Neural progenitor cell (in vitro differentiated cells): ENCODE measurements around the gene C2orf49.

Source experiments
- EZH2phosphoT487 ChIP-seq: fragments of 200-600 bp; sonication (generic); IDR thresholded peaks from 2 replicates; pipeline ENCODE4 v1.6.1; 2017; ENCODE audit warnings: antibody characterized with exemption
- TF ChIP-seq, protein P1 (sequence below): fragments of 200-600 bp; sonication (generic); IDR thresholded peaks from 2 replicates; pipeline ENCODE4 v1.5.1; 2017; ENCODE audit warnings: antibody characterized with exemption, mild to moderate bottlenecking

DNA sequence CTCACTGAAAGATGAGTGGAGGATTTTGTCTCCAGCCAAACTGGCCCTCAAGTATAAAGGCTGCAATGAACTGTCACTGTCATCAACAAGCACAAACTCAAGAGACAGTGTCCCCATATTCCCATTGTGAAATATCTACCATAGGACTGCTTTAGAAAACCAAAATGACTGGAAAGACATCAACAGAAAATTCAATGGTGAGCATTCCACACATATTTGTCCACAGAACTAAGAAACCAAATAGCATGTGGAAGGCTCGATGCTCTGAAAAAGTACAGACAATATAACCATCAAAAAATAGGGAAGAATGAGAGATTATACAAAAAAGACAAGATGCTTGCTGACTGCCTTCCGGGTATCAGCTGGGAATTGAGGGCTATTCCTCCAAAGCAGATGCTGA lies 45.4 kb upstream of the C2orf49 start:
- TF ChIP-seq, protein P1, sequence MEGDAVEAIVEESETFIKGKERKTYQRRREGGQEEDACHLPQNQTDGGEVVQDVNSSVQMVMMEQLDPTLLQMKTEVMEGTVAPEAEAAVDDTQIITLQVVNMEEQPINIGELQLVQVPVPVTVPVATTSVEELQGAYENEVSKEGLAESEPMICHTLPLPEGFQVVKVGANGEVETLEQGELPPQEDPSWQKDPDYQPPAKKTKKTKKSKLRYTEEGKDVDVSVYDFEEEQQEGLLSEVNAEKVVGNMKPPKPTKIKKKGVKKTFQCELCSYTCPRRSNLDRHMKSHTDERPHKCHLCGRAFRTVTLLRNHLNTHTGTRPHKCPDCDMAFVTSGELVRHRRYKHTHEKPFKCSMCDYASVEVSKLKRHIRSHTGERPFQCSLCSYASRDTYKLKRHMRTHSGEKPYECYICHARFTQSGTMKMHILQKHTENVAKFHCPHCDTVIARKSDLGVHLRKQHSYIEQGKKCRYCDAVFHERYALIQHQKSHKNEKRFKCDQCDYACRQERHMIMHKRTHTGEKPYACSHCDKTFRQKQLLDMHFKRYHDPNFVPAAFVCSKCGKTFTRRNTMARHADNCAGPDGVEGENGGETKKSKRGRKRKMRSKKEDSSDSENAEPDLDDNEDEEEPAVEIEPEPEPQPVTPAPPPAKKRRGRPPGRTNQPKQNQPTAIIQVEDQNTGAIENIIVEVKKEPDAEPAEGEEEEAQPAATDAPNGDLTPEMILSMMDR: no peak
- no peak for TF ChIP-seq EZH2phosphoT487
